Measurements from ENCODE around the gene OR14C36. TPM values are rescaled to one million over a fixed set of nuclear protein-coding genes. Genes with fewer than 3 reads are reported as not detected.

Gene OR14C36
- total and polyA plus RNA-seq, 2 of the 13 experiments (the other 11 are each of a cell fraction or from before 2014, with no cell fraction given): not detected

DNA sequence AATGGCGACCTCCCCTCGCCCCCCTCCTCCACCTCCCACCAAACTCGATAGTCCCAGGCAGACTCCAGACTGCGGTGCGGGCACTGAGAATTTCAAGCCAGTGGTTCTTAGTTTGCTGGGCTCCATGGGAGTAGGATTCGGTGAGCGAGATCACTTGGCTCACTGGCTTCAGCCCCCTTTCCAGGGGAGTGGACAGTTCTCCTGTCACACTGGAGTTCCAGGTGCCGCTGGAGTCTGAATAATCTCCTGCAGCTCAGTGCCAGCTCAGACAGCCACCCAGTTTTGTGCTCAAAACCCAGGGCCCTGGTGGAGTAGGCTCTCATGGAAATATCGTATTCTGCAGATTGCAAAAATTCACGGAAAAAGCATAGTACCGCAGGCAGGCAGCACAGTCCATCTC lies 31.8 kb upstream of the OR14C36 start:
- no peak overlapping the region for H3K4me2 ChIP-seq (ENCODE audit: low read depth, low read length)
- H3K79me2 ChIP-seq (ENCODE audit: insufficient read depth, low read length): no peaks in the 10 kb centered on the region
- H3K4me1 ChIP-seq (ENCODE audit: insufficient read depth, low read length): no peaks in the 10 kb centered on the region
- H3K4me3 ChIP-seq (replicated peaks in 1 of 3; ENCODE audit: insufficient read depth in 1 of 3, low read depth in 2 of 3, low read length in 3 of 3): no peak overlapping the region
- H4K20me1 ChIP-seq (ENCODE audit: insufficient read depth, low read length): no peaks in the 10 kb centered on the region
- H3K36me3 ChIP-seq (replicated peaks in 1 of 2; ENCODE audit: control insufficient read depth in 1 of 2, insufficient read depth in 2 of 2, low read length in 2 of 2): no peaks in the 10 kb centered on the region
- POLR2A ChIA-PET: no interaction called here
- ATAC-seq (no peak), DNase-seq (ENCODE audit: low spot score) (no peak), FAIRE-seq (no peak)
- intact Hi-C loops (cut with micrococcal nuclease; ENCODE audit: unreplicated experiment) (no loop called here), in situ Hi-C loops (cut with HindIII; ENCODE audit: extremely low pct_ligation_motif_present, low pct_unique_long_range_greater_than_20kb) (no loop called here)
- TF ChIP-seq, protein P1, sequence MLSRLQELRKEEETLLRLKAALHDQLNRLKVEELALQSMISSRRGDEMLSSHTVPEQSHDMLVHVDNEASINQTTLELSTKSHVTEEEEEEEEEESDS (CRISPR knock-in tag; IDR thresholded peaks at IDR 0.05; ENCODE audit: borderline replicate concordance): no peak
- no peak for TF ChIP-seq NFIB (CRISPR knock-in tag; IDR thresholded peaks at IDR 0.05; ENCODE audit: borderline replicate concordance)
- TF ChIP-seq, protein P2, sequence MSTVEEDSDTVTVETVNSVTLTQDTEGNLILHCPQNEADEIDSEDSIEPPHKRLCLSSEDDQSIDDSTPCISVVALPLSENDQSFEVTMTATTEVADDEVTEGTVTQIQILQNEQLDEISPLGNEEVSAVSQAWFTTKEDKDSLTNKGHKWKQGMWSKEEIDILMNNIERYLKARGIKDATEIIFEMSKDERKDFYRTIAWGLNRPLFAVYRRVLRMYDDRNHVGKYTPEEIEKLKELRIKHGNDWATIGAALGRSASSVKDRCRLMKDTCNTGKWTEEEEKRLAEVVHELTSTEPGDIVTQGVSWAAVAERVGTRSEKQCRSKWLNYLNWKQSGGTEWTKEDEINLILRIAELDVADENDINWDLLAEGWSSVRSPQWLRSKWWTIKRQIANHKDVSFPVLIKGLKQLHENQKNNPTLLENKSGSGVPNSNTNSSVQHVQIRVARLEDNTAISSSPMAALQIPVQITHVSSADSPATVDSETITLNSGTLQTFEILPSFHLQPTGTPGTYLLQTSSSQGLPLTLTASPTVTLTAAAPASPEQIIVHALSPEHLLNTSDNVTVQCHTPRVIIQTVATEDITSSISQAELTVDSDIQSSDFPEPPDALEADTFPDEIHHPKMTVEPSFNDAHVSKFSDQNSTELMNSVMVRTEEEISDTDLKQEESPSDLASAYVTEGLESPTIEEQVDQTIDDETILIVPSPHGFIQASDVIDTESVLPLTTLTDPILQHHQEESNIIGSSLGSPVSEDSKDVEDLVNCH (CRISPR knock-in tag; IDR thresholded peaks at IDR 0.05): no peak
- TF ChIP-seq, protein P3, sequence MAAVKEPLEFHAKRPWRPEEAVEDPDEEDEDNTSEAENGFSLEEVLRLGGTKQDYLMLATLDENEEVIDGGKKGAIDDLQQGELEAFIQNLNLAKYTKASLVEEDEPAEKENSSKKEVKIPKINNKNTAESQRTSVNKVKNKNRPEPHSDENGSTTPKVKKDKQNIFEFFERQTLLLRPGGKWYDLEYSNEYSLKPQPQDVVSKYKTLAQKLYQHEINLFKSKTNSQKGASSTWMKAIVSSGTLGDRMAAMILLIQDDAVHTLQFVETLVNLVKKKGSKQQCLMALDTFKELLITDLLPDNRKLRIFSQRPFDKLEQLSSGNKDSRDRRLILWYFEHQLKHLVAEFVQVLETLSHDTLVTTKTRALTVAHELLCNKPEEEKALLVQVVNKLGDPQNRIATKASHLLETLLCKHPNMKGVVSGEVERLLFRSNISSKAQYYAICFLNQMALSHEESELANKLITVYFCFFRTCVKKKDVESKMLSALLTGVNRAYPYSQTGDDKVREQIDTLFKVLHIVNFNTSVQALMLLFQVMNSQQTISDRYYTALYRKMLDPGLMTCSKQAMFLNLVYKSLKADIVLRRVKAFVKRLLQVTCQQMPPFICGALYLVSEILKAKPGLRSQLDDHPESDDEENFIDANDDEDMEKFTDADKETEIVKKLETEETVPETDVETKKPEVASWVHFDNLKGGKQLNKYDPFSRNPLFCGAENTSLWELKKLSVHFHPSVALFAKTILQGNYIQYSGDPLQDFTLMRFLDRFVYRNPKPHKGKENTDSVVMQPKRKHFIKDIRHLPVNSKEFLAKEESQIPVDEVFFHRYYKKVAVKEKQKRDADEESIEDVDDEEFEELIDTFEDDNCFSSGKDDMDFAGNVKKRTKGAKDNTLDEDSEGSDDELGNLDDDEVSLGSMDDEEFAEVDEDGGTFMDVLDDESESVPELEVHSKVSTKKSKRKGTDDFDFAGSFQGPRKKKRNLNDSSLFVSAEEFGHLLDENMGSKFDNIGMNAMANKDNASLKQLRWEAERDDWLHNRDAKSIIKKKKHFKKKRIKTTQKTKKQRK (IDR thresholded peaks at IDR 0.05; ENCODE audit: low read length): no peak
- no peak for TF ChIP-seq CC2D1A (CRISPR knock-in tag; IDR thresholded peaks at IDR 0.05)
- TF ChIP-seq ZNF550 (CRISPR knock-in tag; IDR thresholded peaks at IDR 0.05; ENCODE audit: borderline replicate concordance): no peak
- no peak for TF ChIP-seq DPF2 (CRISPR knock-in tag; IDR thresholded peaks at IDR 0.05; ENCODE audit: borderline replicate concordance, low read depth)
- TF ChIP-seq RFXAP (CRISPR knock-in tag; IDR thresholded peaks at IDR 0.05; ENCODE audit: borderline replicate concordance): no peak
- TF ChIP-seq THAP11 (CRISPR knock-in tag; IDR thresholded peaks at IDR 0.05): no peak
- TF ChIP-seq KDM5B (CRISPR knock-in tag; IDR thresholded peaks at IDR 0.05; ENCODE audit: borderline replicate concordance): no peak
- CTCF ChIA-PET (ENCODE audit: low intra/inter-chr PET ratio, low total read pairs): no interaction called here
- no TSS peak for BruUV-seq (replicated peaks)
- no peak overlapping the region for H3K27ac ChIP-seq (ENCODE audit: extremely low read length, insufficient read depth, low read length)
- WGBS (ENCODE audit: low lambda C conversion rate): 4% methylated on average over 8 of the region's 11 CpGs
- H3K27me3 ChIP-seq (ENCODE audit: control insufficient read depth in 1 of 2, insufficient read depth in 2 of 2, low read length in 2 of 2): no peaks in the 10 kb centered on the region
- H2AFZ ChIP-seq (ENCODE audit: low read length): no peak overlapping the region
- H3K9me3 ChIP-seq (ENCODE audit: low read length): peaks cover 85% of the 10 kb centered on the region
- H3K9ac ChIP-seq (ENCODE audit: insufficient read depth, low read depth, low read length): no peak overlapping the region
